ENCODE measurements around the gene GLI2. TPM values are rescaled to one million over a fixed set of nuclear protein-coding genes. Genes with fewer than 3 reads are reported as not detected.
A peak's percentile ranks its signal among the peaks of the same experiment; 100 is the strongest.

The GLI2 gene
- total RNA-seq, 1 experiment from 2014 or later: 3.4 TPM

DNA sequence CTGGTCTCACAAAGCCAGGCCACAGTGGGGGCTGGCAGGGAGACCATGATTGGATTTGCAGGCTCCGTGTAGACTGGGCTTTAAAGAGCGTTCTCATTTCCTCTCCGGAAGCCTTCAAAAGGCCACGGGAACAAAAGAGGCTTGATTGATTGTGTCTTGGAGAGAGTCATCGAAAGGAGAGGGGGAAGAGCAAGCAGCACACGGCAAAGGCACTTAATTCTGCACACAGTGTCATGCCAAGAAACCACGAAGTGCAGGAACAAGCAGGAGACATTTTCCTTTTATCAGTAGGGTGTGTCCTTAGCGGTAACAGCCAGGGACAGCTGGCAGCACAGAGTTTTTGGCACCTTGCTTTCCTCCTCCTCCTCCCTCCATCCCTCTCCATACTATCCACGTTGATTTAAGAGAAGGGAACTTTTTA is 47.7 kb downstream of the GLI2 start:
- H3K27me3 ChIP-seq (ENCODE audit: insufficient read depth, low read length): no peaks in the 10 kb centered on the region
- H3K9me3 ChIP-seq (ENCODE audit: control insufficient read depth in 1 of 2, insufficient read depth in 1 of 2, low read depth in 1 of 2, low read length in 2 of 2): no peaks in the 10 kb centered on the region
- no peaks in the 10 kb centered on the region for H3K9me2 ChIP-seq (ENCODE audit: insufficient read depth)
- H3K79me2 ChIP-seq (ENCODE audit: insufficient read depth, low read length): no peaks in the 10 kb centered on the region
- ATAC-seq (peak; percentile 64), DNase-seq (ENCODE audit: low read depth, low spot score) (peak; percentile 40)
- no peak overlapping the region for H3K9ac ChIP-seq (ENCODE audit: low read length)
- intact Hi-C loops (cut with micrococcal nuclease): no loop called here
- H3K4me1 ChIP-seq (ENCODE audit: control insufficient read depth in 1 of 2, insufficient read depth in 2 of 2, low read length in 2 of 2): peaks cover 10 to 30% of the 10 kb centered on the region in 2 experiments
- peak overlapping the region; percentile 15; the same call in 1 of the 2 replicates for H3K27ac ChIP-seq (ENCODE audit: low read depth, low read length)
- peak overlapping the region; percentile 58 for H3K4me2 ChIP-seq (ENCODE audit: low read length)
- POLR2A ChIA-PET: no interaction called here
- CTCF ChIA-PET: no interaction called here
- RAD21 ChIA-PET (ENCODE audit: low non-redundant PET in 1 of 2, low total read pairs in 2 of 2, uncharacterized antibody in 2 of 2, unreplicated experiment in 2 of 2): no interaction called here
- H4K20me1 ChIP-seq (ENCODE audit: insufficient read depth): no peaks in the 10 kb centered on the region
- H2AFZ ChIP-seq (ENCODE audit: low read depth, low read length, poor library complexity, severe bottlenecking): no peak overlapping the region
- H3K4me3 ChIP-seq (replicated peaks in 1 of 2; ENCODE audit: low read depth in 1 of 2, low read length in 2 of 2): no peak overlapping the region
- no TSS peak for BruUV-seq (replicated peaks)
- TF ChIP-seq TCF7L2 (IDR thresholded peaks at IDR 0.05; ENCODE audit: borderline replicate concordance, extremely low read depth, insufficient read depth, insufficient read length): peak; percentile 66
- TF ChIP-seq RAD21 (IDR thresholded peaks at IDR 0.05; ENCODE audit: low read depth): no peak
- H3K36me3 ChIP-seq (ENCODE audit: control insufficient read depth in 1 of 2, insufficient read depth in 2 of 2, low read length in 2 of 2): no peaks in the 10 kb centered on the region

DNA sequence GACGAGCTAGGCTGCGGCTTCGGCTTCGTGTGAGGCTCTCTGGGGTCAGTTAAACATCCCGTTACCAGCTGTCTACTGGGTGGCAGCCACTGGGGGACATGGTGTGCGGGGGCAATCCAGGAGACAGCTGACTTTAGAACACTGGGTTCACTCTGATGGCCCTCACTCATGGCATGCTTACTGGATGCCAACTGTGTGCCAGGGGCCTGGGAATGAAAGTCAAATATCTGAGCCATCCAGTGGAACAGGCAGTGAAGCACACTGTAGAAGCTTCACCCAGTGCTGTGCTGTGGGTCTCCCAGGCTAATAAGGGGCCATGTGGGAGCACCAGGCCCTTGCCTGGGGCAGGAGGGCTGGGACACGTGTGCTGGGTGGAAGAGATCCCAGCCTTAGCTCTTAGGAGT is 48.3 kb downstream of the GLI2 start:
- no peak overlapping the region for H3K4me3 ChIP-seq (replicated peaks in 1 of 2; ENCODE audit: low read depth in 1 of 2, low read length in 2 of 2)
- ChIA-PET POLR2A (interaction anchor here (0.7 kb wide), 1 partner anchor 46 kb away, joined by 3 read pairs; no protein-coding TSS in a partner anchor), CTCF (no interaction called here), RAD21 (ENCODE audit: low non-redundant PET in 1 of 2, low total read pairs in 2 of 2, uncharacterized antibody in 2 of 2, unreplicated experiment in 2 of 2) (interaction anchor here in 1 of 2 experiments (0.7 kb wide), 1 partner anchor 66 kb away, joined by 5 read pairs; no protein-coding TSS in a partner anchor)
- H4K20me1 ChIP-seq (ENCODE audit: insufficient read depth): no peaks in the 10 kb centered on the region
- H3K27me3 ChIP-seq (ENCODE audit: insufficient read depth, low read length): no peaks in the 10 kb centered on the region
- no peak overlapping the region for H3K9ac ChIP-seq (ENCODE audit: low read length)
- peak overlapping the region; percentile 58; the same call in 1 of the 2 replicates for H3K4me2 ChIP-seq (ENCODE audit: low read length)
- ATAC-seq (no peak), DNase-seq (ENCODE audit: low read depth, low spot score) (no peak)
- H3K9me3 ChIP-seq (ENCODE audit: control insufficient read depth in 1 of 2, insufficient read depth in 1 of 2, low read depth in 1 of 2, low read length in 2 of 2): no peaks in the 10 kb centered on the region
- H3K9me2 ChIP-seq (ENCODE audit: insufficient read depth): no peaks in the 10 kb centered on the region
- H2AFZ ChIP-seq (ENCODE audit: low read depth, low read length, poor library complexity, severe bottlenecking): no peak overlapping the region
- no peaks in the 10 kb centered on the region for H3K79me2 ChIP-seq (ENCODE audit: insufficient read depth, low read length)
- H3K4me1 ChIP-seq (ENCODE audit: control insufficient read depth in 1 of 2, insufficient read depth in 2 of 2, low read length in 2 of 2): peaks cover 10 to 30% of the 10 kb centered on the region in 2 experiments
- no peak overlapping the region for H3K27ac ChIP-seq (ENCODE audit: low read depth, low read length)
- no TSS peak for BruUV-seq (replicated peaks)
- intact Hi-C loops (cut with micrococcal nuclease): no loop called here
- H3K36me3 ChIP-seq (ENCODE audit: control insufficient read depth in 1 of 2, insufficient read depth in 2 of 2, low read length in 2 of 2): no peaks in the 10 kb centered on the region
- TF ChIP-seq YY1 (IDR thresholded peaks at IDR 0.05; ENCODE audit: extremely low read depth, insufficient replicate concordance, low read depth, low read length): no peak
- TF ChIP-seq SIN3A (IDR thresholded peaks at IDR 0.05; ENCODE audit: low read depth): no peak
- no peak for TF ChIP-seq POLR2AphosphoS5 (IDR thresholded peaks at IDR 0.05; ENCODE audit: low read depth, low read length)
- TF ChIP-seq SRF (IDR thresholded peaks at IDR 0.05; ENCODE audit: low read depth): no peak
- TF ChIP-seq, protein P1, sequence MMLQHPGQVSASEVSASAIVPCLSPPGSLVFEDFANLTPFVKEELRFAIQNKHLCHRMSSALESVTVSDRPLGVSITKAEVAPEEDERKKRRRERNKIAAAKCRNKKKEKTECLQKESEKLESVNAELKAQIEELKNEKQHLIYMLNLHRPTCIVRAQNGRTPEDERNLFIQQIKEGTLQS (IDR thresholded peaks at IDR 0.05): no peak
- TF ChIP-seq CBX3 (IDR thresholded peaks at IDR 0.05; ENCODE audit: low read depth): no peak
- no peak for TF ChIP-seq RAD21 (IDR thresholded peaks at IDR 0.05; ENCODE audit: low read depth)
- no peak for TF ChIP-seq ZFX (IDR thresholded peaks at IDR 0.05)
- TF ChIP-seq CEBPB (IDR thresholded peaks at IDR 0.05; ENCODE audit: low read depth): no peak
- TF ChIP-seq EZH2 (IDR thresholded peaks at IDR 0.05): no peak
- TF ChIP-seq ELF1 (IDR thresholded peaks at IDR 0.05; ENCODE audit: borderline replicate concordance, low read depth): no peak
- no peak for TF ChIP-seq SP1 (IDR thresholded peaks at IDR 0.05; ENCODE audit: low read depth)
- TF ChIP-seq, protein P2, sequence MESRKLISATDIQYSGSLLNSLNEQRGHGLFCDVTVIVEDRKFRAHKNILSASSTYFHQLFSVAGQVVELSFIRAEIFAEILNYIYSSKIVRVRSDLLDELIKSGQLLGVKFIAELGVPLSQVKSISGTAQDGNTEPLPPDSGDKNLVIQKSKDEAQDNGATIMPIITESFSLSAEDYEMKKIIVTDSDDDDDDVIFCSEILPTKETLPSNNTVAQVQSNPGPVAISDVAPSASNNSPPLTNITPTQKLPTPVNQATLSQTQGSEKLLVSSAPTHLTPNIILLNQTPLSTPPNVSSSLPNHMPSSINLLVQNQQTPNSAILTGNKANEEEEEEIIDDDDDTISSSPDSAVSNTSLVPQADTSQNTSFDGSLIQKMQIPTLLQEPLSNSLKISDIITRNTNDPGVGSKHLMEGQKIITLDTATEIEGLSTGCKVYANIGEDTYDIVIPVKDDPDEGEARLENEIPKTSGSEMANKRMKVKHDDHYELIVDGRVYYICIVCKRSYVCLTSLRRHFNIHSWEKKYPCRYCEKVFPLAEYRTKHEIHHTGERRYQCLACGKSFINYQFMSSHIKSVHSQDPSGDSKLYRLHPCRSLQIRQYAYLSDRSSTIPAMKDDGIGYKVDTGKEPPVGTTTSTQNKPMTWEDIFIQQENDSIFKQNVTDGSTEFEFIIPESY (IDR thresholded peaks at IDR 0.05; ENCODE audit: extremely low read depth, insufficient replicate concordance, low read length): no peak
- TF ChIP-seq TCF7L2 (IDR thresholded peaks at IDR 0.05; ENCODE audit: borderline replicate concordance, extremely low read depth, insufficient read depth, insufficient read length): no peak
- TF ChIP-seq POLR2A (IDR thresholded peaks at IDR 0.05; ENCODE audit: borderline replicate concordance, extremely low read depth, insufficient read depth, insufficient read length): no peak
- TF ChIP-seq, protein P3, sequence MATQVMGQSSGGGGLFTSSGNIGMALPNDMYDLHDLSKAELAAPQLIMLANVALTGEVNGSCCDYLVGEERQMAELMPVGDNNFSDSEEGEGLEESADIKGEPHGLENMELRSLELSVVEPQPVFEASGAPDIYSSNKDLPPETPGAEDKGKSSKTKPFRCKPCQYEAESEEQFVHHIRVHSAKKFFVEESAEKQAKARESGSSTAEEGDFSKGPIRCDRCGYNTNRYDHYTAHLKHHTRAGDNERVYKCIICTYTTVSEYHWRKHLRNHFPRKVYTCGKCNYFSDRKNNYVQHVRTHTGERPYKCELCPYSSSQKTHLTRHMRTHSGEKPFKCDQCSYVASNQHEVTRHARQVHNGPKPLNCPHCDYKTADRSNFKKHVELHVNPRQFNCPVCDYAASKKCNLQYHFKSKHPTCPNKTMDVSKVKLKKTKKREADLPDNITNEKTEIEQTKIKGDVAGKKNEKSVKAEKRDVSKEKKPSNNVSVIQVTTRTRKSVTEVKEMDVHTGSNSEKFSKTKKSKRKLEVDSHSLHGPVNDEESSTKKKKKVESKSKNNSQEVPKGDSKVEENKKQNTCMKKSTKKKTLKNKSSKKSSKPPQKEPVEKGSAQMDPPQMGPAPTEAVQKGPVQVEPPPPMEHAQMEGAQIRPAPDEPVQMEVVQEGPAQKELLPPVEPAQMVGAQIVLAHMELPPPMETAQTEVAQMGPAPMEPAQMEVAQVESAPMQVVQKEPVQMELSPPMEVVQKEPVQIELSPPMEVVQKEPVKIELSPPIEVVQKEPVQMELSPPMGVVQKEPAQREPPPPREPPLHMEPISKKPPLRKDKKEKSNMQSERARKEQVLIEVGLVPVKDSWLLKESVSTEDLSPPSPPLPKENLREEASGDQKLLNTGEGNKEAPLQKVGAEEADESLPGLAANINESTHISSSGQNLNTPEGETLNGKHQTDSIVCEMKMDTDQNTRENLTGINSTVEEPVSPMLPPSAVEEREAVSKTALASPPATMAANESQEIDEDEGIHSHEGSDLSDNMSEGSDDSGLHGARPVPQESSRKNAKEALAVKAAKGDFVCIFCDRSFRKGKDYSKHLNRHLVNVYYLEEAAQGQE (IDR thresholded peaks at IDR 0.05; ENCODE audit: low read depth): no peak

Data from HCT116 (cell line).